Motor neuron (in vitro differentiated cells): Measurements from ENCODE around the gene PRLR. TPM values are rescaled to one million over a fixed set of nuclear protein-coding genes. Genes with fewer than 3 reads are reported as not detected.
A peak's percentile ranks its signal among the peaks of the same experiment; 100 is the strongest.

Source experiments
- ATAC-seq, 8 experiments: fragments of 200-7000 bp; cut with Tn5 transposase; replicated peaks in 6 of 8; 2 replicates each; pipeline ENCODE4 v1.8.0; 2021; ENCODE audit warnings: mild to moderate bottlenecking in 8 of 8, moderate library complexity in 8 of 8
- H3K27ac ChIP-seq, 2 donors: fragments of 250-450 bp; sonication (Bioruptor Pico); 2 replicates each; pipeline ENCODE4 v1.9.0; 2021; ENCODE audit warnings: antibody characterized with exemption in 2 of 2, mild to moderate bottlenecking in 2 of 2, moderate library complexity in 1 of 2
- H3K4me1 ChIP-seq, 2 donors: fragments of 250-450 bp; sonication (Bioruptor Pico); replicated peaks in 1 of 2; 2 replicates each; pipeline ENCODE4 v1.6.1; 2021; ENCODE audit warnings: antibody characterized with exemption in 2 of 2, mild to moderate bottlenecking in 2 of 2, moderate library complexity in 1 of 2
- H3K4me3 ChIP-seq, 5 donors: fragments of 250-450 bp; sonication (Bioruptor Pico); 2 replicates each; pipeline ENCODE4 v1.9.0; 2021; ENCODE audit warnings: antibody characterized with exemption in 5 of 5, mild to moderate bottlenecking in 5 of 5, moderate library complexity in 4 of 5
- WGBS, 10 experiments: fragments of 450-650 bp; shearing (Covaris generic); methylation state at CpG; one replicate each; pipeline ENCODE4 v1.0.0; 2022; 5-methylcytosine and 5-hydroxymethylcytosine counted together
- in situ Hi-C, 9 experiments: fragments of 400-800 bp; cut with MboI; loops; one replicate each; pipeline ENCODE4 v1.15.0; 2021; ENCODE audit warnings: low sequenced_read_pairs in 9 of 9, low pct_unique_long_range_greater_than_20kb in 2 of 9; ENCODE audit not compliant: unreplicated experiment in 9 of 9
- total RNA-seq, 8 experiments: library from RNA; unstranded; fragments of 300-600 nt; gene quantifications; 2 replicates each; pipeline versions ENCODE4 v1.2.3 to v1.2.4, GENCODE V29; 2022

The PRLR gene
- total RNA-seq, 8 experiments from 2014 or later: 0.22 to 6.6 (median 1.2) TPM

GRCh38 chr5:35163710-35164033 is 66.6 kb downstream of the PRLR start:
- H3K27ac ChIP-seq: no peak overlapping the region
- no peak overlapping the region for H3K4me3 ChIP-seq
- in situ Hi-C loops: no loop called here
- no peaks in the 10 kb centered on the region for H3K4me1 ChIP-seq
- ATAC-seq: peak in 3 of 8 experiments; percentile 88 to 91 (median 91)

- Histone ChIP-seq H3K27ac (no peak overlapping the region), H3K4me3 (no peak overlapping the region), H3K4me1 (no peaks in the 10 kb centered on the region)
- WGBS, 10 experiments: 33 to 100% (median 80%) methylated on average over 1 to 7 of the region's 11 CpGs; no CpG with 5 or more reads in 2 of the 10 experiments
- peak in 6 of 8 experiments; percentile 12 to 90 (median 68) for ATAC-seq
- in situ Hi-C loops: no loop called here
Observed at GRCh38 chr5:35162848-35163709, 67.2 kb downstream of the PRLR start.

GRCh38 chr5:35161652-35162273 is 68.5 kb downstream of the PRLR start:
- Histone ChIP-seq H3K27ac (no peak overlapping the region), H3K4me1 (no peaks in the 10 kb centered on the region), H3K4me3 (no peak overlapping the region)
- no peak for ATAC-seq
- in situ Hi-C loops: no loop called here
- 12 to 90% (median 66%) methylated on average over 3 to 7 of the region's 7 CpGs for WGBS, 10 experiments

- no peak overlapping the region for H3K4me3 ChIP-seq
- no peak for ATAC-seq
- WGBS, 10 experiments: 80 to 97% (median 92%) methylated on average over 2 to 5 of the region's 6 CpGs; no CpG with 5 or more reads in 4 of the 10 experiments
Observed at GRCh38 chr5:35160486-35161116, 69.7 kb downstream of the PRLR start.

GRCh38 chr5:35159370-35159742 is 70.9 kb downstream of the PRLR start:
- Histone ChIP-seq H3K4me1 (no peaks in the 10 kb centered on the region), H3K27ac (no peak overlapping the region), H3K4me3 (no peak overlapping the region)
- in situ Hi-C loops: no loop called here
- ATAC-seq: peak in 3 of 8 experiments; percentile 25 to 89 (median 39)
- WGBS, 10 experiments: 17 to 100% (median 51%) methylated on average over 1 to 2 of the region's 2 CpGs; no CpG with 5 or more reads in 2 of the 10 experiments

More at GRCh38 chr5:35160486-35161116, 69.7 kb downstream of the PRLR start:
- Histone ChIP-seq H3K27ac (no peak overlapping the region), H3K4me1 (no peaks in the 10 kb centered on the region)
- in situ Hi-C loops: no loop called here

- in situ Hi-C loops: no loop called here
- Histone ChIP-seq H3K27ac (no peak overlapping the region), H3K4me3 (no peak overlapping the region), H3K4me1 (no peaks in the 10 kb centered on the region)
- WGBS, 10 experiments: 44 to 92% (median 72%) methylated on average over 1 to 6 of the region's 7 CpGs
- no peak for ATAC-seq
Observed at GRCh38 chr5:35158622-35159369, 71.5 kb downstream of the PRLR start.

- H3K4me1 ChIP-seq: no peaks in the 10 kb centered on the region
- in situ Hi-C loops: no loop called here
- no peak overlapping the region for H3K27ac ChIP-seq
- H3K4me3 ChIP-seq: no peak overlapping the region
- whole genome bisulfite sequencing, 10 experiments: 17 to 100% (median 82%) methylated on average over 1 to 3 of the region's 3 CpGs; no CpG with 5 or more reads in 2 of the 10 experiments
- ATAC-seq: peak in 3 of 8 experiments; percentile 24 to 70 (median 62)
Observed at GRCh38 chr5:35158204-35158603, 72.1 kb downstream of the PRLR start.

GRCh38 chr5:35153375-35153932 is 76.8 kb downstream of the PRLR start:
- H3K4me3 ChIP-seq: no peak overlapping the region
- H3K27ac ChIP-seq: no peak overlapping the region
- ATAC-seq: peak in 3 of 8 experiments; percentile 69 to 92 (median 85)
- 50 to 86% (median 80%) methylated on average over 1 to 2 of the region's 2 CpGs; no CpG with 5 or more reads in 5 of the 10 experiments for WGBS, 10 experiments
- in situ Hi-C loops: no loop called here
- H3K4me1 ChIP-seq: no peaks in the 10 kb centered on the region

GRCh38 chr5:35152733-35153132 is 77.6 kb downstream of the PRLR start:
- peaks cover 0 to under 1% of the 10 kb centered on the region in 2 donors for H3K4me1 ChIP-seq
- in situ Hi-C loops: no loop called here
- no peak overlapping the region for H3K27ac ChIP-seq
- ATAC-seq: no peak
- 100% methylated on average over 1 of the region's 1 CpG; no CpG with 5 or more reads in 4 of the 10 experiments for WGBS, 10 experiments
- H3K4me3 ChIP-seq: no peak overlapping the region

- Histone ChIP-seq H3K4me1 (peaks cover 0 to 14% of the 10 kb centered on the region in 2 donors), H3K27ac (no peak overlapping the region), H3K4me3 (no peak overlapping the region)
- WGBS, 10 experiments: 80 to 100% (median 80%) methylated on average over 1 of the region's 1 CpG; no CpG with 5 or more reads in 7 of the 10 experiments
- in situ Hi-C loops: no loop called here
- ATAC-seq: no peak
Observed at GRCh38 chr5:35151146-35151920, 79.0 kb downstream of the PRLR start.

- H3K4me1 ChIP-seq: peaks cover 0 to 30% of the 10 kb centered on the region in 2 donors
- in situ Hi-C loops: no loop called here
- H3K4me3 ChIP-seq: no peak overlapping the region
- no peak overlapping the region for H3K27ac ChIP-seq
- 33 to 75% (median 59%) methylated on average over 1 of the region's 1 CpG; no CpG with 5 or more reads in 2 of the 10 experiments for WGBS, 10 experiments
- ATAC-seq: no peak
Observed at GRCh38 chr5:35149041-35149440, 81.2 kb downstream of the PRLR start.

GRCh38 chr5:35146406-35146805 is 83.9 kb downstream of the PRLR start:
- in situ Hi-C loops: no loop called here
- 0 to 50% (median 17%) methylated on average over 1 to 3 of the region's 3 CpGs; no CpG with 5 or more reads in 1 of the 10 experiments for WGBS, 10 experiments
- H3K4me3 ChIP-seq: no peak overlapping the region
- peaks cover 0 to 30% of the 10 kb centered on the region in 2 donors for H3K4me1 ChIP-seq
- ATAC-seq: no peak
- no peak overlapping the region for H3K27ac ChIP-seq
